ENCODE data around the gene DISC1.

The DISC1 gene

DNA sequence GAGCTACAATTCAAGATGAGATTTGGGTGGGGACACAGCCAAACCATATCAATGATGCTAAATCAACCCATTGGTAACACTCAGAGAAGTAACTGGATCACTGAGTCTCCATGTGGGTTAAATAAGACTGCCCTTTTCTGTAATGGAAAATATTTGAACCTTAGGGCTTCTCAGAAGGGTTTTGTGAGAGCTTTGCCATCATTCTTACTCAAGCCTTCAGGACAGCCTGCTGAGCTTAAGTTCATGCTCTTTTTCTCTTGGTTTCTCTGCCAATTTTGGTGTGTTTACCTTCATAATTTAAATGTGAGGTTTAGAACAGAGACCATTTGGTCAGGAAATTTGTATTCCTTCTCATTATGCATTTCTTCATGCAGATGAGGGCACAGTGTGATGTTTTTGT is 74.7 kb downstream of the DISC1 start:
- H3K27ac ChIP-seq: no peak overlapping the region
- TF ChIP-seq CTCF (conservative IDR thresholded peaks at IDR 0.05) (no peak), ZFX (IDR thresholded peaks at IDR 0.05) (no peak)

GRCh38 chr1:231702331-231702730 is 75.7 kb downstream of the DISC1 start:
- TF ChIP-seq ZFX (IDR thresholded peaks at IDR 0.05): no peak
- no peak for TF ChIP-seq CTCF (conservative IDR thresholded peaks at IDR 0.05)
- H3K27ac ChIP-seq: no peak overlapping the region

- H3K27ac ChIP-seq: no peak overlapping the region
- TF ChIP-seq ZFX (IDR thresholded peaks at IDR 0.05): no peak
- TF ChIP-seq CTCF (conservative IDR thresholded peaks at IDR 0.05): no peak
Measured at GRCh38 chr1:231702804-231703203, 76.2 kb downstream of the DISC1 start.

DNA sequence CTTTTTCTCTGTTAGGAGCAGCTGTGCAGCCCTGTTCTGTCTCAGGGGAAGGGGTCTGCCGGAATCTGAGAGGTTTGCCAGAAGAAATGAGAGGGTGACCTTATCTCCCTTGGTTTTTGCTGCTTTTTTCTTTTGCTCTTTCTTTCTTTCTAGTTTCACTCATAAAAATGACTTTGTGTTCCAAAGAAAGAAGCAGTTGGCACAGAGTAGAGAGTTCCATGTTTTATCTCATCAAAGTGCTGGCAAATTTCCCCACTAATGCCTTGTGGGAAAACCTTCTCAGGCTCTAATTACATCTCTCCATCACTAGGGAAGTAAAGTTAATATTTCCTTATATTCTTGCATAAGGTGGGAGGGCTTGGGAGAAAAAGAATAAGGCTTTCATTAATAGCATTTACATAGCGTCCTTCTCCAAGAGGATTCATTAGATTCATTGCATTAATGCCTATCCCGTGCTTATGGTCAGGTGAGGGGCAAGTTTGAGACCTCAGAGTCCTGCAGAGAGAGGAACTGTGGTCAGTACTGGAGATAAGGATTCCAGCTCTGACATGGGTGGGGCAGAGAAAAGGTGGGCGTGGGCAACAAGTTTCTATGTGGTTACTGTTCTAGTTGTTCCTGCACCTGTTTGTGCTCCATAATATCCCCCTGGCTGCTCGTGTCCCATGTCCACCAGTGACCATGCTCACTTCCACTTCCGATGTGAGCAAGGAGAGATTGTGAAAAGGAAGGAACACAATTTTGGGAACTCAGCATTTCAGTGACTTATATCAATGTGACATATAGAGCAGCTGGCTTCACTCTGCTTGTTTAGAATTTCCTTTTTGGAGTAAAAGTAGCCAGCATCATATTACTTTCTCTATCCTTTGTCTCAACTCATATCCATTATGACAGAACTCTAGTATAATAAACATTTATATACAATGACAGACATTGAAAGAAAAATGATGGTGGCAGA is 79.5 kb downstream of the DISC1 start:
- no peak overlapping the region for H3K27ac ChIP-seq
- TF ChIP-seq ZFX (IDR thresholded peaks at IDR 0.05) (no peak), CTCF (conservative IDR thresholded peaks at IDR 0.05) (no peak)

DNA sequence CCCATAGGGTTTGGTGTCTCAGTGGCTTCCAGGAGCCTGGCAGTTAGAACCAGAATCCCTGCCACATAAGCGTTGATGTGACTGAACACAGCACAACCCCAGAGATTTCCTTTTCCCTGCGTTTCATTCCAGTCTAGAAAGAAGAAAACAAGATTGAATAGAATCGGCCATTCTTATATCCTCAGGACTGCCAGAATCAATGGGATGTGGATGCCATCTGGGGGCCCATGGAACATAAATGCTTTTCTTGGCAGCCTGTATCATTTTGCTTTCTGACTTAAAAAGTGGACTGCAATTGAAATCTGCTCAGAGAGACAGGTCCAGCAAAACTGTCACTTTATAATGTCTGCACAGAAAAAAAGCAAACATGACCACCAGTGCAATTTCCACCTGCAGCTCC is 80.3 kb downstream of the DISC1 start:
- no peak overlapping the region for H3K27ac ChIP-seq
- TF ChIP-seq CTCF (conservative IDR thresholded peaks at IDR 0.05) (no peak), ZFX (IDR thresholded peaks at IDR 0.05) (no peak)

DNA sequence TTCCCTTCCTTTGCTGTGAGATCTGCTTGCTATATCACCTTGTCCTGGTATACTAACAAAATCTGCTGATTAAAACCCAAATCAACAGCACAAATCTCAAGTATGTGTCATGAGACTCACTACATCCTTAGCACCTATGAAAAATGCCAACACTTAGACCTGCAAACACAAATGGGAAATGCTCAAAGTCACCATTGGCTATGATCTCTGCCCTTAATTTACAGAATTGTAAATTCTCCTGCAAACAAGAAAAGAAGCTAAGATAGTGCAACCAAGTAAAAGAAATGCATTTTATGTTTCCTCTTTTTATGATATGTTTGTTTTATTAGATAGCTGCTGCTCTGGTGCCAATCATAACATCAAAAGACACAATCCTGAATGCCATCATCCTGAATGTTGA is 80.8 kb downstream of the DISC1 start:
- H3K27ac ChIP-seq: no peak overlapping the region
- TF ChIP-seq ZFX (IDR thresholded peaks at IDR 0.05) (no peak), CTCF (conservative IDR thresholded peaks at IDR 0.05) (no peak)

DNA sequence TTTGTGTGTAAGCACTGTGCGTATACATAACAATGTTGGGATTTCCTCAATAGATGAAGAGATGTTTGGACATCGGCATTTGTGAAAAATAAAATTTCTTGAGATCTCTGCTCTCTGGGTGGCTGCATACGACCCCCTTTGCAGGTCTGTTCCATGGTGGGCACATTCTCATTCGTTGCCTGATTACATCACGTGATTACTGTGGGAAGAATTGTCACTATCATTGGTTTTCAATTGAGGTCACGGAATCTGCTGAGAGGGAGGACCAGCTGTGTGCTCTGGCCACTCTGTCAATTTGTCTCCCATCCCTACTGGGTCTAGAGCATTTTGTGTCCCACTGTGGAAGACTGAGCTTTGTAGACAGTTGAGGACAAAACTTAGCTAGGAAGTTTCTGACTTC is 81.8 kb downstream of the DISC1 start:
- no peak overlapping the region for H3K27ac ChIP-seq
- no peak for TF ChIP-seq CTCF (conservative IDR thresholded peaks at IDR 0.05)
- no peak for TF ChIP-seq ZFX (IDR thresholded peaks at IDR 0.05)
